Measurements from ENCODE around the gene NUCKS1. TPM values are rescaled to one million over a fixed set of nuclear protein-coding genes. Genes with fewer than 3 reads are reported as not detected.

The NUCKS1 gene
- total and polyA plus RNA-seq, 10 of the 15 experiments (the other 5 are each of a cell fraction or from before 2014, with no cell fraction given), result 40.5 to 135 (median 55.5) TPM

- ChIA-PET POLR2A (interaction anchor here (0.6 to 0.7 kb wide), 2 partner anchors 82 to 113 kb away, joined by 5 read pairs; no protein-coding TSS in a partner anchor), CTCF (interaction anchor here (1.1 to 31.9 kb wide), 7 partner anchors 15 to 305 kb away, joined by 3 to 1339 read pairs (median 5); no protein-coding TSS in a partner anchor), RAD21 (ENCODE audit: unreplicated experiment) (interaction anchor here (0.7 to 11.4 kb wide), 4 partner anchors 14 to 59 kb away, joined by 3 to 194 read pairs (median 10); no protein-coding TSS in a partner anchor), SMC1A (ENCODE audit: uncharacterized antibody, unreplicated experiment) (interaction anchor here (1.9 to 26.7 kb wide), 3 partner anchors 14 to 33 kb away, joined by 6 to 1008 read pairs (median 44); no protein-coding TSS in a partner anchor)
- 77% methylated on average over 4 of the region's 4 CpGs for WGBS (ENCODE audit: insufficient coverage, insufficient replicate concordance, low lambda C conversion rate, missing lambda C conversion rate)
- FAIRE-seq (no peak), ATAC-seq (no peak), DNase-seq (ENCODE audit: low read depth, low spot score) (no peak)
- H3K4me2 ChIP-seq (ENCODE audit: control insufficient read depth, insufficient read depth), result no peak overlapping the region
- no TSS peak for BruUV-seq (replicated peaks)
- no peaks in the 10 kb centered on the region for H3K36me3 ChIP-seq (ENCODE audit: control insufficient read depth in 2 of 2, insufficient read depth in 2 of 2, low read length in 1 of 2)
- H4K20me1 ChIP-seq (ENCODE audit: control insufficient read depth, insufficient read depth), result 0 out of 2 replicates have a peak, but pooled peaks cover 7% of the 10 kb centered on the region
- H2AFZ ChIP-seq (ENCODE audit: control insufficient read depth, low read depth, low read length), result no peak overlapping the region
- H3K9ac ChIP-seq (ENCODE audit: control insufficient read depth, insufficient read depth, low read length), result no peak overlapping the region
- in situ Hi-C loops (cut with MboI) (no loop called here), intact Hi-C loops (cut with micrococcal nuclease; ENCODE audit: unreplicated experiment) (no loop called here)
- no peak for TF ChIP-seq ZNF687 (IDR thresholded peaks at IDR 0.05)
- TF ChIP-seq MEF2A (IDR thresholded peaks at IDR 0.05; ENCODE audit: insufficient read depth, low read depth, low read length), result no peak
- no peak for TF ChIP-seq YBX1 (IDR thresholded peaks at IDR 0.05)
- TF ChIP-seq PAX8 (IDR thresholded peaks at IDR 0.05), result no peak
- TF ChIP-seq PKNOX1 (IDR thresholded peaks at IDR 0.05), result no peak
- no peak for TF ChIP-seq CREB1 (IDR thresholded peaks at IDR 0.05; ENCODE audit: low read depth)
- TF ChIP-seq HCFC1 (IDR thresholded peaks at IDR 0.05; ENCODE audit: low read length), result no peak
- TF ChIP-seq FOXK2 (IDR thresholded peaks at IDR 0.05), result no peak
- TF ChIP-seq CREM (IDR thresholded peaks at IDR 0.05; ENCODE audit: low read depth), result no peak
- TF ChIP-seq MXI1 (IDR thresholded peaks at IDR 0.05; ENCODE audit: low read depth, low read length), result no peak
- TF ChIP-seq RFX5 (IDR thresholded peaks at IDR 0.05; ENCODE audit: low read depth, low read length), result no peak
- no peak for TF ChIP-seq SMAD1 (IDR thresholded peaks at IDR 0.05; ENCODE audit: low read depth, partially characterized antibody)
- no peak for TF ChIP-seq TCF12 (IDR thresholded peaks at IDR 0.05; ENCODE audit: low read depth, low read length)
- TF ChIP-seq SMARCA5 (IDR thresholded peaks at IDR 0.05), result no peak
- TF ChIP-seq BCL3 (IDR thresholded peaks at IDR 0.05; ENCODE audit: borderline replicate concordance, insufficient read depth, low read depth, low read length, poor library complexity, severe bottlenecking), result no peak
- no peak for TF ChIP-seq MYC (IDR thresholded peaks at IDR 0.05; ENCODE audit: insufficient read depth, insufficient read length, insufficient replicate concordance, low read length, severe bottlenecking)
- H3K27ac ChIP-seq (ENCODE audit: control insufficient read depth, insufficient read depth), result no peak overlapping the region
- H3K4me1 ChIP-seq (ENCODE audit: control insufficient read depth, insufficient read depth, low read length), result peaks cover 51% of the 10 kb centered on the region
- H3K9me3 ChIP-seq (replicated peaks; ENCODE audit: control insufficient read depth, insufficient read depth, low read length), result no peaks in the 10 kb centered on the region
- peaks cover 3% of the 10 kb centered on the region for H3K79me2 ChIP-seq (ENCODE audit: control insufficient read depth, insufficient read depth, low read length)
- H3K4me3 ChIP-seq, result no peak overlapping the region
- H3K27me3 ChIP-seq (replicated peaks in 1 of 2; ENCODE audit: control insufficient read depth in 2 of 2, insufficient read depth in 2 of 2, low read length in 1 of 2), result no peaks in the 10 kb centered on the region
Observed at GRCh38 chr1:205672970-205673369, 77.0 kb downstream of the NUCKS1 start.

Measured in GM12878 (cell line).